Measurements from ENCODE around the gene ARHGEF1. TPM values are rescaled to one million over a fixed set of nuclear protein-coding genes. Genes with fewer than 3 reads are reported as not detected.
"Not testable (repeated sequence)": the region's sequence is repeated elsewhere in the genome, so short reads cannot be mapped to it uniquely, and the experiment has no call there.

Gene ARHGEF1
- total RNA-seq, 1 donor = 35.0 TPM

GRCh38 chr19:41933693-41934426, 50.9 kb downstream of the ARHGEF1 start:
- H3K4me3 ChIP-seq (ENCODE audit: low read depth, low read length) = no peak overlapping the region
- TF ChIP-seq CTCF (IDR thresholded peaks at IDR 0.05; ENCODE audit: insufficient read depth, low read depth, low read length) = no peak
- DNase-seq (ENCODE audit: low read depth) = no peak

GRCh38 chr19:41934849-41935374, 51.9 kb downstream of the ARHGEF1 start:
- peak; percentile 96 for TF ChIP-seq CTCF (IDR thresholded peaks at IDR 0.05; ENCODE audit: insufficient read depth, low read depth, low read length)
- DNase-seq (ENCODE audit: low read depth) = peak; percentile 57

GRCh38 chr19:41935760-41936415, 52.9 kb downstream of the ARHGEF1 start:
- H3K4me3 ChIP-seq (ENCODE audit: low read depth, low read length) = no peak overlapping the region
- peak; percentile 51 for DNase-seq (ENCODE audit: low read depth)
- no peak for TF ChIP-seq CTCF (IDR thresholded peaks at IDR 0.05; ENCODE audit: insufficient read depth, low read depth, low read length)

More at GRCh38 chr19:41934849-41935374, 51.9 kb downstream of the ARHGEF1 start:
- no peak overlapping the region for H3K4me3 ChIP-seq (ENCODE audit: low read depth, low read length)

GRCh38 chr19:41936416-41936850, 53.4 kb downstream of the ARHGEF1 start:
- DNase-seq (ENCODE audit: low read depth) = peak; percentile 13
- no peak for TF ChIP-seq CTCF (IDR thresholded peaks at IDR 0.05; ENCODE audit: insufficient read depth, low read depth, low read length)
- H3K4me3 ChIP-seq (ENCODE audit: low read depth, low read length) = no peak overlapping the region

- no peak for DNase-seq (ENCODE audit: low read depth)
- H3K4me3 ChIP-seq (ENCODE audit: low read depth, low read length) = no peak overlapping the region
- no peak for TF ChIP-seq CTCF (IDR thresholded peaks at IDR 0.05; ENCODE audit: insufficient read depth, low read depth, low read length)
These were observed 54.0 kb downstream of the ARHGEF1 start for GRCh38 chr19:41936961-41937360.

- no peak for TF ChIP-seq CTCF (IDR thresholded peaks at IDR 0.05; ENCODE audit: insufficient read depth, low read depth, low read length)
- DNase-seq (ENCODE audit: low read depth) = no peak
- H3K4me3 ChIP-seq (ENCODE audit: low read depth, low read length) = no peak overlapping the region
These were observed 54.8 kb downstream of the ARHGEF1 start for GRCh38 chr19:41937525-41938468.

- DNase-seq (ENCODE audit: low read depth); H3K4me3 ChIP-seq (ENCODE audit: low read depth, low read length): not testable (repeated sequence)
These were observed 56.2 kb downstream of the ARHGEF1 start for GRCh38 chr19:41939209-41939608.

Measured in fibroblast of villous mesenchyme (primary cell).